ENCODE measurements around the gene PNKD.

PNKD gene

GRCh38 chr2:218256612-218257350 is 13.5 kb upstream of the PNKD start:
- no peak for DNase-seq (ENCODE audit: low read depth, low spot score)

GRCh38 chr2:218257390-218257981 is 12.8 kb upstream of the PNKD start:
- peak; percentile 42 for DNase-seq (ENCODE audit: low read depth, low spot score)

- no peak for DNase-seq (ENCODE audit: low read depth, low spot score)
These were observed 11.0 kb upstream of the PNKD start for GRCh38 chr2:218259099-218259961.

GRCh38 chr2:218260166-218260565 is 10.2 kb upstream of the PNKD start:
- no peak for DNase-seq (ENCODE audit: low read depth, low spot score)

GRCh38 chr2:218260742-218261422 is 9.4 kb upstream of the PNKD start, which contains the start of gene GPBAR1:
Gene GPBAR1, plus strand, starts transcription at chr2:218261015. Its CDS starts 1,710 bp downstream, at chr2:218262725.
- DNase-seq (ENCODE audit: low read depth, low spot score): no peak

- DNase-seq (ENCODE audit: low read depth, low spot score): no peak
These were observed 8.7 kb upstream of the PNKD start for GRCh38 chr2:218261423-218262236.

GRCh38 chr2:218262237-218262600 is 8.1 kb upstream of the PNKD start:
- no peak for DNase-seq (ENCODE audit: low read depth, low spot score)

- no peak for DNase-seq (ENCODE audit: low read depth, low spot score)
These were observed 7.4 kb upstream of the PNKD start for GRCh38 chr2:218262631-218263586.

- DNase-seq (ENCODE audit: low read depth, low spot score): no peak
These were observed 6.3 kb upstream of the PNKD start for GRCh38 chr2:218263817-218264641.

GRCh38 chr2:218264773-218265561 is 5.4 kb upstream of the PNKD start:
- no peak for DNase-seq (ENCODE audit: low read depth, low spot score)

- DNase-seq (ENCODE audit: low read depth, low spot score): no peak
These were observed 4.7 kb upstream of the PNKD start for GRCh38 chr2:218265626-218266025.

GRCh38 chr2:218266316-218266979 is 3.9 kb upstream of the PNKD start:
- DNase-seq (ENCODE audit: low read depth, low spot score): no peak

GRCh38 chr2:218267259-218267658 is 3.1 kb upstream of the PNKD start:
- DNase-seq (ENCODE audit: low read depth, low spot score): no peak

GRCh38 chr2:218270721-218271486 is 585 bp downstream of the PNKD start:
- DNase-seq (ENCODE audit: low read depth, low spot score): no peak

- no peak for DNase-seq (ENCODE audit: low read depth, low spot score)
These were observed 1.1 kb downstream of the PNKD start for GRCh38 chr2:218271487-218271797.

- DNase-seq (ENCODE audit: low read depth, low spot score): no peak
These were observed 1.7 kb downstream of the PNKD start for GRCh38 chr2:218271865-218272530.

Data from activated CD4-positive, CD25-positive, alpha-beta regulatory T cell treated with anti-CD3 and anti-CD28 coated beads, Interleukin-2, amount 50 U/mL, for 16 hours (primary cell).